ENCODE measurements around the gene SLC37A1.
"Not testable (repeated sequence)": the region's sequence is repeated elsewhere in the genome, so short reads cannot be mapped to it uniquely, and the experiment has no call there.

SLC37A1 gene

DNA sequence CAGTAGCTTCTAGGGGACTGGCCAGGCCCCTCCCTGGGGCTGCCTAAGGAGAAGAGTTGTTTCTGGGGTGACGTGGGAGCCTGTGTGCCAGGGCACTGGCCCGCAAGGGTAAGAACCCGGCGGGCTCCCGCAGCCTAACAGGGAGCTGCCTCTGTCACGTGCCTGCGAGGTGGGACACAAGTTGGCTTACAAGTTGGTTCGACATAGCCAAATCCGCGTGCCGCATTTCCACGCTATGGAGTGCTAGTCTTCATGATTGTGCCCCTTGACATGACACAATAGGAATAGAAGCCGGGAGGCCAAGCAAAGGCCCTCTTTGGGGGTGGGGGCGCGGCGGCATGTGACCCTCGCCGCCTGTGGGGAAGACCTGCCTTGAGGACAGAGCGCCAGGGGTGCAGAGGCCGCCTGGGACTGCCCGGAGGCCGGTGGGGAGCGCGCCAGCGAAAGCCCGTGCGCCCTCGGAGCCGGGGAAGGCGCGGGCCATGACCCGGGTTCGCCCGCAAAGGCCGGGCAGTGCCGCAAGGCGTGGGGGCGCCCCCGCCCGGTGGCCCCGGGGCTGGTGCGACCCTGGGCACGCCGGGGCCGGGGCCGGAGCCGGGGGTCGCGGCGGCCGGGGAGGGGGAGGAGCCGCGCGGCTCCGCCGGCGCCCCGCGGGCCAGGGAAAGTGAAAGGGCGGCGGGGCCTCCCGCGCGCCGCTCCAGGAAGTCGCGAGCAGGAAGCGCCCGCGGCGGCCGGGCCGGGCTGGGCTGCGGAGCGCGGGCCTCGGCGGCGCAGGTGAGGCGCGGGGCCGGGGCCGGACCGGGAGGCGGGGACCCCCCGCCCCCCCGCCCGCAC is at the start of gene SLC37A1:
Gene SLC37A1, plus strand, starts transcription at position 702 of the 834 bp plus-strand sequence. CDS start 4,603 bp downstream, outside the sequence.
- peak; percentile 70 for DNase-seq (ENCODE audit: low spot score)

- no peak for DNase-seq (ENCODE audit: low spot score)
These were observed 49.7 kb upstream of the SLC37A1 start for GRCh38 chr21:42463861-42464515.

DNA sequence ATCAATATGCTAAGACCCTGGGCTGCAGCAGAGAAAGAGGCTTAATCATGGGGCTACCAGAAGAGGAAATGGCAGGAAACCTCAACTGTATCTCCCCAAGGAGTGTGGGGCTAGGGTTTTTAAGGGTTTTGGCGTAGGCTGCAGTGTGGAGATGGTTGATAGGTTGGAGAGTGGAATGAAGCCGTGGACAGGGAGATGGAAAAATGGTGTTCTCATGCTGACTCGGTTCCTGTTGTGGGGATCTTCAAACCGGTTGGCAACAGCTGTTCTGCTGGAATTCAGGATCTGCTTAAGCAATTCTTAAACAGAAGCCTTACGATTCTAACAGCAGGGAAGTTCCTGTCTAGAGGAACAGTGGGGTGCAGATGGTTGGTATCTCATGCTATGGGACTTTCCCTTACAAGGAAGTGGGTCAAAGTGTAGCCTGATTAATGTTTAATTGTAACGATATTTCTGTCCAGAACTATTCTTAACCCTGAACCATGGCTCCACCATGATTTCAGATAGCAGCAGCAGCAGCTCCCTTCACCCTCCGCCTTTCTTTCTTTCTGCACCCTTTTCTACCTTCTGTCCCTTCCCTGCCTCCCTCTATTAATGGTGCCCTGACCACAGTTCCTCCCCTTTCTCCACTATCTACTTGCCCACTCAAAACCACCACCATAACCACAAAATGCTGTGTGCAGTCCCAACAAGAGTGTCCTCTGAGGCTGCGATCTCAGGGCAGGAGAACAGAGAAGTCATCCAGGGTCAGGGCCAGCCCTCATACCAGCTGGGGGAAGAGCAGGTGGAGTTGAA is 48.4 kb upstream of the SLC37A1 start:
- DNase-seq (ENCODE audit: low spot score) = no peak

DNA sequence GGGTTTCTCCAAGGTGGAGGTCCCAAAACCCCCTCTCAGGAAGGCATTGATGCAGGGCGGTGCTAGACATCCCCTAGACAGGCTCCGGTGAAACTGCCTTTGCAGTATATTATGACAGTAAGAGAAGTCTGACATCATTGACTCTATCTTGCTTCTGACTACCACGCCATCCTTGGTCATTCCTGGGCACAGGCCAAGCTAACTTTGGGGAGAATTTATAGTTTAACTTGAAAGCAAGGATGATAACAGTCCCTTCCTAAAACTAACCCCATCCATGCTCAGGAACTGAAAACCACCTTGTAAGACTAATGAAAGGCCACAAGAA is 47.9 kb upstream of the SLC37A1 start:
- DNase-seq (ENCODE audit: low spot score) = no peak

DNA sequence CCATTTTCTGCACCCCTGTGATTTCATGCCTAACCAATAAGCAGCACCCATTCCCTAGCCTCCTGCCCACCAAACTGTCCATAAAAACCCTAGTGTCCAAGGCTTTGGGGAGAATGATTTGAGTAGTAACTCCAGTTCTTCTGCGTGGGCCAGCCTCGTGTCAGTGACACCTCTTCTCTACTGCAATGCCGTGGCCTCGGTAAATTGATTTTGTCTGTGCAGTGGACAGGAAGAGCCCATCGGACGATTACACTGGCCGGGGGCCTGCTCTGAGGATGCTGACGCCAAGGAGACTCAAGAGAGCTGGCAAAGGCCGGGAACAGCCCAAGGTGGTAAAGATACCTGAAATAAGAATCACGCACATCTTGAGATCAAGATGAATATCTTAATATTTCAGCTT is 47.0 kb upstream of the SLC37A1 start:
- no peak for DNase-seq (ENCODE audit: low spot score)

GRCh38 chr21:42467140-42467983 is 46.3 kb upstream of the SLC37A1 start:
- DNase-seq (ENCODE audit: low spot score) = no peak

DNA sequence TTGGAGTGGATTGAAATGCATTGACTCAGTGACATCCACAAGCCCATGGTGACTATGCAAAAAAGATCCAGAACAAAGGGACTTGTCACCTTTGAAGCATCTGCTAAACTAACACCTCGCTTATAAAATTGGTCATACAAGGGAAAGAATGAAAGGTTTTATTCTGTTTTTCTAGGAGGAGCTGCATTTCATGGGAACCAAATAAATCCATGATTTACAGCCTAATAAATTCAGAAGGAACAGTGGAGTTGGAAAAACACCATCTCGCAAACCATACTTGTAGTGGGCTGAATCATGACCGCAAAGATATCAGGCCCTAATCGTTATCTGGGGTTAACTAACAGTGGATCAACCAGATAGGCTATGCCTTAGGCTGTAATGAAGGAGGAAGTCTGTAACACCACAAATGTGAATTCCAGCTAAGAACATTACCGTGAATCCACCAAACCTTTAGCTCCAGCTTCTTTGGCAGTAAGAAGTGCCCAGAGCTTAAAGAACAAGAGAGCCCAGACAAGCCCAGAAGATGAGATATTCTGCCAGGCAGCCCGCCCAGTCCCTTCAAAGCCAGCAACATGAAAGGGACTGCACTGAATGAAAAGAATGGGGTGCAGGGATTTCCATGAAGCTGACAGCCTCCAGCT is 45.0 kb upstream of the SLC37A1 start:
- no peak for DNase-seq (ENCODE audit: low spot score)

GRCh38 chr21:42469272-42469671 is 44.4 kb upstream of the SLC37A1 start:
- DNase-seq (ENCODE audit: low spot score) = no peak

DNA sequence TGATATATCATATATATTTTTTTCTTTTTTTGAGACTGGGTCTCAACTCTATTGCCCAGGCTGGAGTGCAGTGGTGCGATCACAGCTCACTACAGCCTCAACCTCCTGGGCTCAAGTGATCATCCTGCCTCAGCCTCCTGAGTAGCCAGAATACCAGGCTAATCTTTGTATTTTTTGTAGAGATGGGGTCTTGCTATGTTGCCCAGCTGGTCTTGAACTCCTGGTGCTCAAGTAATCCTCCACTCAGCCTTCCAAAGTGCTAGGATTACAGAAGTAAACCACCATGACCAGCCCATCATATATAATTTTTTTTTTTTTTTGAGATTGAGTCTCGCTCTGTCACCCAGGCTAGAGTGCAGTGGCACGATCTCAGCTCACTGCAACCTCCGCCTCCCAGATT is 43.9 kb upstream of the SLC37A1 start:
- not testable (repeated sequence) for DNase-seq (ENCODE audit: low spot score)

DNA sequence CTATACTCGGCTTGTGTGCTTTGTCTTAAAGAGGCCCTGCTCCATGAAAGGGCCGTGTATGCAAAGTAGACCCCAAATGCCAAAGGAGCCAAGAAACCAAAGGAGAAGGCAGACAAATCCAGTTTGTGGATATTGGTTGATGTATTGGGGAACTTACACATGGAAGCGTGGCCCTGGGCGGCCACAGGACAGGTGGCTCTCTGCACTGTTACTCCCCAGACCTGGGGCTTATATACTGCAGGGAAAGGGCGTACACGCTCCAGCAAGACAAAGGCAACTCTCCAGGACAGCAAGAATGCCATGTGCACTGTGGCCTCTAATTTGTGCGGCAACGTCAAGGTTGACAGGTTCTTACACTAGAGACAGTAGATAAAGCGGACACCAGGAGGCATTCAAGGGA is 42.4 kb upstream of the SLC37A1 start:
- DNase-seq (ENCODE audit: low spot score) = no peak

GRCh38 chr21:42471716-42472330 is 41.8 kb upstream of the SLC37A1 start:
- no peak for DNase-seq (ENCODE audit: low spot score)

GRCh38 chr21:42472521-42472920 is 41.1 kb upstream of the SLC37A1 start:
- no peak for DNase-seq (ENCODE audit: low spot score)

DNA sequence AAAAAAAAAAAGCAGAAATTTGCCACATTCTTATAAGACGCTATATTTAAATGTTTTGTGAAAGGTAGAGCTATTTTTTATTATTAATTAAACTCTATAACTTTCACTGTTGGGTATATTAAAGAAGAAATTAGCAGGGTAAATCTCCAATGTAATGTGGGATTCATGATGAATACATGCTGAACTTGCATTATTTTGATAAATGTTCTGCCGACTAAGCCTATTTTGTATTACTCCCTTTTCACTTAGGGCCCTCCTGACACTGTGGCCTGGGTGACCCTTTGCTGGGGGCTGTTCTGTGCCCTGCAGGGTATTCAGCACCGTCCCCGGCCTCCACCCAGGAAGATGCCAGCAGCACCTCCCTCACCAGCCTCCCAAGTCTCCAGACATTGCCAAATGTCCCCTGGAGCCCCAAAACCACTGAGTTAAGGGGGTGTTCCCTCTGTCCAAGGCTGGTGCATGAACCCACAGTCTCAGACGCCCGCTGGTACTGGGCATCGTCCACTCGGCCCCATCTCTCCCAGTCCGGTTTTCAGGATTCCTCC is 40.1 kb upstream of the SLC37A1 start:
- no peak for DNase-seq (ENCODE audit: low spot score)

DNA sequence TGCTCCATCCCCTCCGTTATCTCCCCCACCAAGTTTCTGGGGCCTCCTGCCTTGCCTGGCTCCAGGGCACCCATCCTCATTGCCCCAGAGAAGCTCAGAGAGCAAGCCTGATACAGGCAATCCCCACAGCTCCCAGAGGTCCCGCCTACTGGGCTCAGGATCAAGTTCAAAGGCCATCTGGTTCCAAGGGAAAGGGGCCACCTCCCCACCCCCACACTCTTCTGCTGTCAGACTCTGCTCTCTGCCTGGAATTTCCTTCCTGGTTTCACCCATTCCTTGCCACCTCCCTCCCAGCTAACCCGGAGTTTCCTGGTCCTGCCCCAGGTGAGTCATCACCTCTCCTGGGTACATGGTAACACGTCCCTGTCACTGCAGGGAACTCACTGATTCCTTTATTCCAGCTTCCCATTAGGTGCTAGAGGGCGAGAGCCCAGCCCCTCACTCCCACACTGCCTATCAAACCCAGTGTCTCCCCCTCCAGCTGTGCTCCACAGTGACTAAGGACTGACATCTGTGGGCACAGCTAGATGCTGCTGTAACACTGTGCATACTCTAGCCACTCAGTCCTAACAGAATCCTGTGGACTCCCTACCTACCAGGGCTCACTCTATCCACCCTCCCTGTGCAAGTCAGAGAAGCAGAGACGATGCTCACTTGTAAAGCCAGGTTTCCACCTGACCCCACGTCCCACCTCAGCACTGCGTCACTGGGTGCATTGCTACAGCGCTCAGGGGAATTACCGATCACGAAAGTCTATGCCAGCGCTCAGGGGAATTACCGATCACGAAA is 39.4 kb upstream of the SLC37A1 start:
- peak; percentile 62 for DNase-seq (ENCODE audit: low spot score)

DNA sequence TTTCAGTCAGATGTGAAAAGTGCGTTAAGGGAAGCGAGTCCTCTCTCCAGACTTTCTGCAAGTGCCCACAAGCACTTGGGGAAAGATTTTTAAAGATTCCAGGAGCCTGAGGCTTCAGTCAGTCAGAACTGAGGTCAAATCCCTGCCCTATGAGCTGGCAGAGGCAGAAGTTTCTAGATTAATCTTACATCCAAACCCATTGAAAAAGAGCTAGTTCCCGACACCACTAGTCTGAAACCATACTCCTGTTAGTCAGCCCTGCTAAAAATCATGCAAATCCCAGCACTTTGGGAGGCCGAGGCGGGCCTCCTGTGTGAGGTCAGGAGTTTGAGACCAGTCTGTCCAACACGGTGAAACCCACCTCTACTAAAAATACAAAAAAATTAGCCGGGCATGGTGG is 38.6 kb upstream of the SLC37A1 start:
- no peak for DNase-seq (ENCODE audit: low spot score)

DNA sequence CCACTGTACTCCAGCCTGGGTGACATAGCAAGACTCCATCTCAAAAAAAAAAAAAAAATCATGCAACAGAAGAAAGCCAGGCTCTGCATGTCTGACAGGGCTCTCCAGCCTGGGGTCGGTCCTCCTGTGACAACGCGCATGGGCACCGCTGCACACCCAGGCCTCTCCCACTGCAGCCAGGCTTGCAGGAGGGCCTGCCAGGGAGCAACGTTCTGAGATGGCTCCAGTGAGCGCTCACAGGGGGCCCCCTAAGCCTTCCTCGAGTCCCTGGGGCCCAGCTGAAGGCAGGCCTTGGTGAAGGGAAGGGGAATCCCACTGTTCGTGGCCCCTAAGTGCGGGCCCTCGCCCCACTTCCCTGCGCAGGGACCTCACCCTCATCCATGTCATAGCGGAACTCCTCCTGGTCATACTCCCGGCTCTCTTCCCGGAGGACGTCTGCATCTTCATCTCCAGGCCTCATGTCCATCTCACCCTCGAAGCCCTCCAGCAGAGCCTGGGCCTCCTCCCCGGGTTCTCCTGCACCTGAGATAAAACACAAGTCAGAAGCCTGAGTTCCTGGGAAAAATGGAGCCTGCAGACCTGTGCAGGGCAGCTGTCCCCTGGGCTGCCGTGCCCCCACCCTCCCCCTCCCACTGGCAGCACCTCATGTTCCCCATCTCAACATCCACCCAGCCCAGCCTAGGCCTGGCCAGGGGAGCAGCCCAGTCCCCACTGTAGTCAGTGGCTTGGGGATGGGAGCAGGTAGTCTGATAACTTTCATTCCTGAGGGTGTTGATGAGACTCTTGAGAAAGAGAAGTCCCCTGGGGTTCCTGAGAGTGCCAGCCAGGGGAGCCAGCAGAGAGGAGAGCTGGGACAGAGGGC is 37.9 kb upstream of the SLC37A1 start:
- no peak for DNase-seq (ENCODE audit: low spot score)

DNA sequence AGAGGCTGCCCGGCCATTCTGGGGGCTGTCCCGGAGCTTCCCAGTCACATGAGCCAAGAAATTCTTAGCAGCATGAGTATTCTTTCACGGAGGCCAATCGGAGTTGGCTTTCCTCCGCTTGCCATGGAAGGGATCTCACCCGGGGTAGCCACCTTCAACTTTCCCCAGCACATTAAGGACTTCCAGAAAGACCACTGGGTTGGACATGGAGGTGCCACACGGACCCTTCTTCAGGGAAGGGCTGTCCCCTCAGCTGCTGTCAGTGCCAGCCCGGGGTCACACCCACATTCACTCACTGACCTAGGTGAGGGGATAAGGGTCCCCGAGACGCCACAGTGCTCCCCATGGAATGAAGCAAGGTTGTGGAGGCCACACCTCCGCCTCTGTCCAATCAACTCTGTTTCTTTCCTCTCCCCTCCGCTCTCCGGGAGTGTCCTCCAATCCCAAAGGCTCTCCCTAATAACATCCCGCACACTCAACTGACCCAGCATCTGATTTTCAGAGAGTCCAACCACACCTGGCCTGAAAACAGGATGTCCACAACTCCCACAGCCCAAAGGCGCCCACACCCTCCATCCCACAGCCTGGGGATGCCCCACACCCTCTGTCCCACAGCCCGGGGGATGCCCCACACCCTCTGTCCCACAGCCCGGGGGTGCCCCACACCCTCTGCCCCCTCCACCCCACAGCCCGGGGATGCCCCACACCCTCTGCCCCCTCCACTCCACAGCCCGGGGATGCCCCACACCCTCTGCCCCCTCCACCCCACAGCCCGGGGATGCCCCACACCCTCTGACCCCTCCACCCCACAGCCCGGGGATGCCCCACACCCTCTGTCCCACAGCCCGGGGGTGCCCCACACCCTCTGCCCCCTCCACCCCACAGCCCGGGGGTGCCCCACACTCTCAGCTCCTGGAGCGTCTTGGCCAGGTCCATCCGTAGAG is 37.0 kb upstream of the SLC37A1 start:
- no peak for DNase-seq (ENCODE audit: low spot score)

DNA sequence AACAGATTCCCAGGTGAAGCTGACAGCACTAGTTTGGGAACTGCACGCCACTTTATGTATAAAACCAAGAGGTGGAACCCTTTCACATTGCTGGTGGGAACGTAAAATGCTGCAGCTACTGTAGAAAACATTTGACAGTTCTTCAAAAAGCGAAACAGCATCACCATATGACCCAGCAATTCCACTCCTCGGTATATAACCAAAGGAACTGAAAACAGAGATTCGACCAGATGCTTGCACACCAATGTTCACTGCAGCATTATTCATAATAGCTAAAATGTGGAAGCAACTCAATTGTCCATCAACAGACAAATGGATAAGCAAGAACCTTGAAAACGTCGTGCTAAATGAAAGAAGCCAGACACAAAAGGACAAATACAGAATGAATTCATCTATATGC is 35.1 kb upstream of the SLC37A1 start:
- no peak for DNase-seq (ENCODE audit: low spot score)
